ENCODE data around the gene SLC7A14.

SLC7A14 gene

DNA sequence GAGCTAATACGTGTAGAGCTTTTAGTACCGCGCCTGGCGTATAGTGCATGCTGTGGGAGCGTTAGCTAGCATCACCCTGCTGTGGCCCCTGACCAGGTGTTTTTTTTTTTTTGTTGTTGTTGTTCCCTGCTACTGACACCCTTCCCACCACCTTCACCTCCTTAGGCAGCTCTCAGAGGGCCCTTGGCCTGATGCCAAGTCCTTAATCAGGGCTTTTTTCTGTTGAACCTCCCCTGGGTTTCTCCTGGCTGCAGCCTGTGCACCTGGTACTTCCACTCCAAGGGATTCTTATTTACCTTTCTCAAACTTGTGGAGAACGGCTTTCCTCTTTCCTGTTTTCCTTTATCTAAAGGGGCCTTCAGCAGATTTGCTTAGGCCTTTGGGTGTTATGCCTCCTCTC is 53.3 kb downstream of the SLC7A14 start:
- no peak for DNase-seq

DNA sequence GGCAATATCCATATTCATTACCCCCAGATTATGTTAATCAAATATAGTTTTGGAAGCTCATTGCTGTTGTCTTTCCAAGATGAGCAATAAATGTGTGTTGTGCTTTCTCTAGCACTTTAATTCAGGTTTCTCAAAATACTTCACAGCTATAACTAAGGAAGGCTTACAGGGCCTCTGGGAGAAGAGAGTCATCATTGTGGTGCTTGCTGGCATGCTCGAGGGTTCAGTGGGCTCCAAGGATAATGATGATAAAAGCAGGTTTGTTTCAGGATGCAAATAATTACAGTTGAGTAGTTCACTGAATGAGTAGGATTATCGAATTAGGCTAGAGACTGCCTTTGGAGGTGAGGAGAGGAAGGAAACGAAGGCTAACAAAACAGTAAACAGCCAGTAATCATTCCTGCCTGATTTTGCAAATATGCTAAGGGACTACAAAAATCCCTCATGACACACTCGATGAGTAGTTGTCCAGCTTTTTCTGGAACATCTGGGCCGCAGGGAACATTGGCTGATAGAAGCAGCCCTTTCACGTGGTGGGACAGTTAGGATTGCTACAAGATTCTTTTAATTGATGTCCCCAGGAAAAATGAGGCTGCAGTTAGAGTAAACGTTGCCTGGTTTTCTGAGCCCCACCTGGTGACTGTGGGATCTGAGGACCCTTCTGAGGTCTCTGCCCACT is 54.1 kb downstream of the SLC7A14 start:
- DNase-seq = no peak

DNA sequence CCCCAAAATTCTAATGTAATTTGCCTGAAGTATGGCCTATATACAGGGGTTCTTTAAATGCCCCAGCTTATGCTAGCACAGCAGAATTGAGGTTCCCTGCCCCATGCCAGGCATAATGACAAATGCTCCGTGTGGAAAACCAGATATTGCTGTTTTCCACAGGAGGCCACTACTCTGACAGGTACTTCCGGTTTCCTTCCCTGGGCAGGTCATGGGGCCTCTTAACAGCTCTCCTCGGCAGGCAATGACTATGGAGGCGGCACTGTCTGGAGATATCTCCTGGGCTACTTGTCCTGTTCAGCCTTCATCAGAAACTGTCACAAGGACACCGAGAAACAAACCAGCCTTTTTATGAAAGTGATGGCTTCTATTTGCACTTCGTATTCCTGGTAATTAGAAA is 54.8 kb downstream of the SLC7A14 start:
- no peak for DNase-seq

DNA sequence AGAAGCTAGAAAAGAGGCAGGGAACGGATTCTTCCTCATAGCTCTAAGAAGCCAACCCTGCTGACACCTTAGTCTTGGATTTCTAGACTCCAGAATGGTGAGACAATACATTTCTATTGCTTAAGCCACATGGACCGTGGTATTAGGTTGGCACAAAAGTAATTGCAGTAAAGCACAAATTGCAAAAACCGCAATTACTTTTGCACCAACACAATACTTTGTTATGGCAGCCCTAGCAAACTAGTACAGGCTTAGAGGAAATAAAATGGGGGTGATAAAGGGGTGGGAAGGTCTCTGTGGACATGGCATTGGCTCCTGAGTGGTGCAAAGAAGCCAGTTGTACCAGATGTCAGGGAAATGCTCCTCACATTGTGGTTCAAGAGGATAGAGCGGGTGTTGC is 56.0 kb downstream of the SLC7A14 start:
- DNase-seq = no peak

DNA sequence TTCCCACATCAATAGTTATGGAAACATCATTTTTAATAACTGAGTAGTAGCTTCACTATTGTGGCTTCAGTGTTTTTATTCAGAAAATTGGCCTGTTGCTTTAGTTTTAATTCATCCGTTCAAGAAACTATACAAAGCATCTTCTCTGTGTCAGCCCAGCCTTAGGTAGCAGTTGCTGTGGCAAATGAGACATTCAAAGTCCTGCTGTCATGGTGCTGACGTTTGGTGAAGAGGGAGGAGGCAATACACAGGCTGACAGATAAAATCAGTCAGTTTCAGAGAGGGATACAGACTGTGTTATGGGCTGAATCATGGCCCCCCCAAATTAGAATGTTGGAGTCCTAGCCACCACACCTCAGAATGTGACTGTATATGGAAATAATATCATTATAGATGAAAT is 56.5 kb downstream of the SLC7A14 start:
- DNase-seq = no peak

DNA sequence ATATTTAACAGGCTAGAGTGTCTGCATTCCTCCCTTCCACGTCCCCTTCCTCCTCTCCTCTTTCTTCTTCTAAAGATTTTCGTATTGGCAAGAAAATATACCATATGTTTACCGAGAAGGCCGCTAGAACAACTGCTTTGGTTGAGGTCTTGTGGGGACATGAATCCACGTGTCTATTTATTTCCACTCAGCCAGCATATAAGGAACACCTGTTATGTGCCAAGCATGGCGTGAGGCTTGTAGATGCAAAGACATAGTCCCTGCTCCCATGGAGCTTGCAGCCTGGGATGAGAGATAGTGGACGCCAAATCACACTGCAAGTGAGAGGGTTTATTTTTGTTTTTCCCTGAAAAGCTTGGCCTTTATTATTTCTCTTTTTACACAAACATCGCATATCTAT is 57.1 kb downstream of the SLC7A14 start:
- DNase-seq = no peak

DNA sequence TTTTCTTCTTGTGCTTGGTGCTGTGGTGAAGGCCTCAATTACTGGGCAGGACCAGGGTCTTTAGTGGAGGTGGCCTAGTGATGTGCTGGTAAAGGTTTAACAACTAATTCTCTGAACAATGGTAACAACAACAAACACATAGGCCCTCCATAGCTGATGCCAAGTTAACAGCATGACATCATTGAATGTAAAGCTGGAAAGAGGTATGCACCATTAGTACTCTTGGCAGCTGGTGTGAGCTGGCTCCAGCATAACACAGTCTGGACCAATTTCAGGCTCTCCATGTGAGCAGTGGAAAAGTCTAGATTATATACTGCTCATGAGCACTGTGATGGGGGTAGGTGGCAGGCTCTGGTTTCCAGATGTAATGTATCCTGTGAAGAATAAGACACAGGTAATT is 61.8 kb downstream of the SLC7A14 start:
- no peak for DNase-seq

DNA sequence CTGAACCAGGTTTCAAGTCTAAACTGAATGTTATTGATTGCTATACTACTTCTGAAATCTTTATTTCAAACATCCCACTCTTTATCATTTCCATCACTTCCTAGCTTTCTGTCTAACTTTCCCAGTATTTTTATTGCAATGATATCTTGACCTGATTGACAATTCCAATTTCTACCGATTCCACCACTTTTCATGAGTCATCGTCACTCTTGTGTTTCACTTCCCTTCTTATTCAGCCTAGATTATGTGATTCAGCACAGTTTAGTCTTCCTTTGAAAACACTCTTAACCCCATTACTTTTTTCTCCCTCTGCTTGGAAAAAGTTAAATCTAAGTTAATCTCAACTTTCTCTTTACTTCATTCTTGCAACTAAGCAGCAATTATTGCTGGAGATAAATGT is 62.6 kb downstream of the SLC7A14 start:
- peak; percentile 62 for DNase-seq

DNA sequence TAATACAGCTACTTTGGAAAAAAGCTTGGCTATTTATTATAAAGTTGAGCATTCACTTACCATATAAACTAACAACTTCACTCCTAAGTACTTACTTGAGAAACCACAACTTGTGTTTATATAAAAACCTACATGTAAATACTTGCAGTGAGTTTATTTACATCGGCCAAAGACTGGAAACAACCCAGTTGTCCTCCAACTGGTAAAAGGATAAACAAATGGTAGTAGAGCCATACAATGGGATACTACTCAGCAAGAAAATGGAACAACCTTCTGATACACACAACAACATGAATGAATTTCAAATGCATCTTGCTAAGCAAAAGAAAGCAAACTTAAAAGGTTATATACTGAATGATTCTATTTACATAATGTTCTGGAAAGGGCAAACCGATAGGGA is 63.7 kb downstream of the SLC7A14 start:
- DNase-seq = no peak

DNA sequence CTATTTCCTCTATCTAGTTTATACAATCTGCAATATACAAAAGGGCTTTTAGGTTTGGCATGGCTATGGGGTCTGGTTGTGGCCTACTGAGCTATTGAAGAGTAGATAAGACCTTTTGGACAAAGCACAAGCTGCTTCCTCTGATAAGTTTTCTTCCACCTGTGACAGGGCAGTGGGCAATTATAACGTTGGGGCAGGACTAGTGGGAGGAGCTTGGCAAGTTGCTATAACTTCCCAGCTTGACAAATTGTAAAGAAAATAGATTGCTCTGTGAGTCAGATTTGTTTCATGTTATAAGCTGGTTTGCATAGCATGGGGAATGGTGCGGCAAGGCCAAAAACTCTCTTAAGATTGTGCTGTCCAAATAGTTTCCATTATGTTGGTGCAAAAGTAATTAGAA is 64.9 kb downstream of the SLC7A14 start:
- no peak for DNase-seq

DNA sequence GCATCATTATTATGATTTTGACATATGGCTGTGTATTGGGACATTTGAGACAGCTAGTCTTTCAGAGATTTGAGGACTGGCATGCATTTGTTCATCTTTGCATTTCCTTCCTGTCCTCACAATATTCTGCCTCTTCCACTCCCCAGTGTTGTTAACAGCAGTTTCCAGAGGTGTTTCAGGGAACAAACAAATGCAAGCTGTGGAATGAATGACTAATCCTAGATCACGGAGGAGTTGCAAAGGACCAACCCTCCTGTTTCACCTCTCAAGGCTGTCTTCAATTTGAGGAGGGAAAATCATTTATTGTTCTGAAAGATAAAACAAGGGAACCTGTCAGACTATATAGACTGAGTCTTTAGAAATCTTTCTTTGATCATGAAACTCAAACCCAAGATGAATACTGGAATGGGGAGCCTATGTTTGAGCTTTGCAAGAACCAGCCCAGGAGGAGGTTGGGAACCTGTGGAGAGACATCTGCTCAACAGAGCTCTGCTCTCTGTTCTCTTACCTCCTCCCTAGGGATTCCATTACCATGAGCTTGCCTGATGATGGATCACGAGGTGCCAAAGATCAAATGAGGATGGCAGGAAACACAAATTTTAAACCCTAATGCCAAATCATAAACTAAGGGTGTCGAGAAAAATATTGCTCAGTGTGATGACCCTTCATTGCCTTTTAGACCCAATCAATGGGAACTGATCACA is 68.5 kb downstream of the SLC7A14 start:
- no peak for DNase-seq

DNA sequence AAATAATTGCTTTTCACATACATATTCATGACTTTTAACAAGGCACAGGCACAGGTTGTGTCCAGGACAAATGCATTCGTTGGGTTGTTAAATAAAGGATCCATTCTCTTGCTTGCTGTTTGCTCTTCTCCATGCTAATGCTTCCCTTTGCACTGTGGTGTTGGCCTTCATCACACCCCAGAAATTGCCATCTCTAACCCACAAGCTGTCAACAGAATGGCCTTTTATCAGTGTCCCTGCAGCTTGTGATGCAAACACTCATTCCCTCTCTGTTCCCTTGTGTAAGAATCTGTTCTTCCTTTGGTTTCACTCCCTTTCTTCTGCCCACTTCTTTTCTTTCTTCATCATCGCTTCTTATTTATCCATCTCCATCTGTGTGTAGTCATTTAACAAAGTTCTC is 72.2 kb downstream of the SLC7A14 start:
- no peak for DNase-seq

DNA sequence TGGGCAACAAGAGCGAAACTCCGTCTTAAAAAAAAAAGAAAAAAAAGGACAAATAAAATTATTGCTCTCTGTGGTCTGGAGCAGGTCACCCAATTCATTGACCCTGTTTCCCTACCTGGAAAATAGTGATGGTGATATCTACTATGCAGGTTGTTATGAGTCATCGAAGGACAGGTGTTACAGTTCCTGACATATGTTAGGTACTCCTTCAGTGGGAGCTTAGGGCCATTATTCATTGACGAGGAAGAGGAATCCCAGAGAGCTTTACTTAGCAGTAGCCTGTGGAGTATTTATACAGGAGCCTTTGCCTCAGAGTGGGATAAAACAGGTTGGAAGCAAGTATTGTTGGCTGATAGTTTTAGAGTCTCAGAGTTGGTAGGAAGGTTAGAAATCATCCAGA is 74.5 kb downstream of the SLC7A14 start:
- no peak for DNase-seq

DNA sequence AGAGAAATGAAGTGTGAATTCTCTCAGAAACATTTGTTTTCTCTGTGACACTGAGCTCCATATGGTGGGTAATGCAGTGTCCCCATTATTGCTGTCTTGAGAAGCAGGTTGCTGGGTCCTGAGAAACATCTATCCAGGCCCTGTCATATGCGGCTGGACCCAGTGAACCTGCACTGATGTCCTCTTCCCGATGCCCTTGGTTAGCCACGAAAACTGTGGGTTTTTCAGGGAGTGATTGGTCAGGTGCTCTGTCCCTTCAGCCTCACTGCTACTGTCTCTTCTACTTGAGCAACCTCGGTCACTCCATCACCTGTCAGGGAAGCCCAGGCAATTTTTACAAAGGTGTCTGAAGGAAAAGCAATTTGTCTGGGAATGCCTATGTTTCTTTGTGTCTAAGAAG is 77.0 kb downstream of the SLC7A14 start:
- DNase-seq = no peak

DNA sequence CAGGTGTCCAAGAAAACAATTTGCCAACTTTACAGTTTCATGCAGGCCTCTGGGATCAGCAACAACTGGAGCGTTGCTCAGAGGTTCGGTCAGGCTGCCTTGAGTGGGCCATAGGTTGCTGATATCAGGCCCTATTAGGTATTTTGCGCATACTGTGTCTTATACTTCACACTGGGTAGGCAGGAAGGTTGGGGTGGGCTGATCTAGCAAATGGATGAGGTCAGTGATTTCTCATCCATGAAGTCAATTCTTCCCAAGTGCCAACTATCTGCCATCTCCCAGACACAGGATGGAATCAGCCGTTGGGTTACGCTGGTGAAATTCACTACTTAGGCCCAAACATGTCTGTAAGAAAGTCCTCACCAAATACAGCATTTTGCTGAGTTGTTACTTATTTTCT is 77.6 kb downstream of the SLC7A14 start:
- DNase-seq = no peak

DNA sequence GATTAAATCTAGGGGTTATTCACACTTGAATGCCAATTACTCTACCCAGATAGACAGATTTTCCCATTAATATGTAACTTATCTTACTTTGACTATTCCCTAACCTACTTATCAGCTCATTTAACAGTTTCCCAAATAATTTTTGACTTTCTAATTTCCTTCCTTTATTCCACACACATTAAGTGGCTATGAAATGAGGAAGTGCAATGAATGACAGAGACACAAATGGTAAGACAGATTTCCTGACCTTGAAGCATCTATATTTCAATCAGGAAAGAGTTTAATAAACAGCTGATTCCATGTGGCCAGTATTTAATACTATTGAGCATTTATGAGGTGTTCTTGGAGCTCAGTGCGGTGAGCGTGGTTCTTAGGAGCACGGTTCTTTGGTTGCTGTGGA is 78.8 kb downstream of the SLC7A14 start:
- no peak for DNase-seq

DNA sequence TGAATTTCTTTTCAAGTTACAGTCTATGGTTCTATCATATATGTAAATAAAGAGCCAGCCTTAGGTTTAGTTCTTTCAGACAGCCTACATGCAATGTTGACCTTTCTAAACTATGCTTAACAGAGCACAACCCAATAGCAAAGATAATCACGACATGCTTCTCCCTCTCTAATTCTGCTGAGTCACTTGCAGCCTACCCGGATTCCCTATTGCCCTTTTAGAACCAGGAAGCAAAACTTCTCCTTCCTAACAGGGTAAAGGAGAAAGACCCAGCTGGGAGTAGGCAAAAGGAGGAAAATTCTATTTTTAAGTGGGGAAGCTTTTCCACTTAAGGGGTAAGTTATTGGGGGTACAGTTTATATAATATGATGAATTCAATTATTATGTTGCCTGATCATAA is 79.3 kb downstream of the SLC7A14 start:
- no peak for DNase-seq

DNA sequence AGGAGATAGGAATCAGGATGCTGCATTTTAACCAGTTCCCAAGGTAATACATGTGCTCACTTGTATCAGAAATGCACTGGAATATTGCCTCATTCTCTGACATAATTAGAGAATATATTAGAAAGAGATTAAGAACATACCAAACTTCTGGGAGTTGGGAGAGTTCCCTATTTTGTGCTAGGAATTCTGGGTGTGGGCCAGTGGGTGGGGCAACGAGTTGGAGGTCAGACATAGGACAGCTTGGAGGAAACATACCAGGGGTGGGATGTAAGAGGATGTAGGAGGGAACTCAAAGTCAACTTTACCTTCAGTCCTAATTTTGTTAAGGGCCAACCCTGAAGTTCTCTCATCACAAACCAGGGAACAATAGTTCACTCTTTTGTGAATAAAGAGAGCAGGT is 83.6 kb downstream of the SLC7A14 start:
- DNase-seq = no peak

DNA sequence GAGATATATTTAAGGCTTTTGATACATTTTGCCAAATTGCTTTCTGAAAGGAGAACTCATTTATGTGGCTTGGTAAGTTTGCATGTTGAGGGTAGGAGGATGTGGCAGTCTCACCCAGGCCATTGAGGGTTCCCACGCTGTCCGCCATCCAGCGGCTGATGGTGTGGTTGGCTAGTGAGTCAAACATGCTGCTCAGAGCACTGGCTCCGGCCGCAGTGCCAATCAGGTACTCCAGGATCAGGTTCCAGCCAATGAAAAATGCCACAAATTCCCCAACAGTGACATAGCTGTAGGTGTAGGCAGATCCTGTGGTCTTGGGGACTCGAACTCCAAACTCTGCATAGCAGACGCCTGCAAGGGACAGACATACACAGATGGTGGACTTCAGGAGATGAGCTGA is 84.9 kb downstream of the SLC7A14 start:
- DNase-seq = peak; percentile 16

DNA sequence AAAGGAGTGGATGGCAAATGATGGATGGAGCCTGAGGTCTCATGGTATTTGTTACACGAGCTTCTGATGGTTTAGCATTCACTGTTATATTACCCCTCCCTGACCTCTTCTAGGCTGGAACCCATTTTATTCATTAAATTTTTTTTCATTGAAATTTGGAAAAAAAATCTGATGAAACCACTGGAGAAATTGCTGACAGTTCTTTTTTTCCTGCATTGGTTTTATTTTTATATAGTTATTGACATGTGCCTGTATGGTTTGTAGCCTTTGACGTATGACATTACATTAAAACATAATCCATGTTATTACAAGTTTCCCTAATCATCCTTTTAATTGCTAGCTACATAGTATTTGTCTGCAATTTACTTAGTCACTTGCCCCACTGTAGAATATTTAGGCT is 85.4 kb downstream of the SLC7A14 start:
- no peak for DNase-seq

DNA sequence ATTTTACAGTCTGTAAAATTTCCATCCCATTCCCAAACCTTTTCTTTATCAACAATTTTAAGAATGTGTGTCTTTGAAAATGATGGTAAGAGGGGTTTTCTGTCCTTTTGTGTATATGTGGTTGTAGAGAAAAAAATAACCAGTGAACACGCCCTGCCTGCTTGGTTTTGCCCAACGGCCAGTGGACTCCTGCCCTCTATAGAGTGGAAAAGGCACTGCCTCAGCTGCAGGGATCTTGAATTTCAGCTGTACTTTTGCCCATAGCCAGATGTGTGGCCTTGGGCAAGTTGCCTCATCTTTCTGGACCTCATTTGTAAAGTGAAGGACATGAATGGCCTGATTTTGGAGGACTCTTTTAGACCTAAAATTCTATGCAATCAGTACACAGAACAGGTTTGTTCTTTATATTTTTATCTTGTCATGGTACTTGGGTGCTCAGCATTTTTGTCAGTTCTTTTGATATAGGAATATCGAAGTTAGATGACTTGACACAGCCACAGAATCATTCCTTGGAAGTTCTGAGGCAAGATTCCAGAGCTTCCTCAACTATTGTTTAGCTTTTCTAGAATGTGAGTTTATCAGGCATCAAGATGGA is 86.2 kb downstream of the SLC7A14 start:
- DNase-seq = peak; percentile 25

DNA sequence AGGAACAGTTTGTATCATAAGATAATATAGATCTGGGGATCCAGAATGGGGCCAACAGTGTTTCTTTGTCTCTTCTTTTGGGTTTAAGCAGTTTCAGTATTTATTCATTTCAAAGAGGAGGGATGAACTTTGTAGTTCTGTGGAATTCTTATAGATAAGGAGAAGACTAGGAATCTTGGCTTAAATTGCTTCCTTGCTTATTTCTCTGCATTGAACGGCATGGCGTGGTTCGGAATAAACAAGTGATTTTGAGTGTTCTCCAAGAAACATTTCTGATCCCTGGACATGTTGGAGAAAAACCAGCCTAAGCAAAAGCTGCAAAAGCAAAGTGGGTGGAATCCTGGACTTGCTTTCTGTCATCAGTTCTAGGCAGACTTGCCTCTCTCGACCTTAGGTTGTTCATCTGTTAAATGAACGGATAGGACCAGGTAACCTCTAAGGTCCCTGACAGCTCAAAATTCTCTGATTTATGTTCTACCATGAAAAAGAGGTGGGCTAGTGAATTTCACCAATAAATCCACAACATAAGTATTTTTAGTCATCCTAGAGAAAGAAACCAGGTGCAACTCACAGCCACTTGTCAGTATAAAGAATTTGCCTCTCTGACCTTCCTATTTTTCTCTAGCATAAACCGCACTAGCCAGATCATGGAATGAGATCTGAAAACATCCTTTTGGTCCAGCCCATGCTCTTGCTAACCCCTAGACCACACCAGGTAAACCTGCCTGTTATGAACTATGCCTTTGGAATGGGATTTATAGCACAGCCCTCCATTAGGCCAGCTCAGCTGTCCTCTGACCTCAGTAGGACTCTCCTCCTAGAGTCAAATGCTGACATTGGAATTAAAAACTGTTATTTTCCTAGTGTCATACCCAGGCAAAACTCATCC is 88.4 kb downstream of the SLC7A14 start:
- DNase-seq = no peak

DNA sequence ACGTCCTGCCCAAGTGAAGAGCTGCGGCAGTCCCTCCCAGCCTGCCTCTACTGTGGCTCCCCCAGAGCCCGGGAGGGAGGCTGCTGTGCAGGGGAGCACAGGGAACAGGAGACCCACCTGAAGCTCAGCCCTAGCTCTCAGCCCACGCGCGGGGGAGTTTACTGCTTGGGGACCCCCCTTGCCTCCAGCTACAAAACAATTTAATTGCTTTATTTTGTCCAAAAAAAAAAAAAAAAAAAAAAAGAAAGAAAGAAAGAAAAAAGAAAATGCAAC is 89.1 kb downstream of the SLC7A14 start:
- no peak for DNase-seq

Measured in MV-4-11 (cell line).